GM06990 (cell line): Measurements from ENCODE around the gene DAGLA.

Experiments used
- DNase-seq: peaks from one replicate; pipeline ENCODE4 v3.0.0-alpha.2; 2011; ENCODE audit not compliant: insufficient read length; ENCODE audit errors: extremely low read depth
- H3K27me3 ChIP-seq: replicated peaks from 2 replicates; pipeline ENCODE4 v1.6.0; 2011; ENCODE audit warnings: low read length; ENCODE audit not compliant: control insufficient read depth, insufficient read depth
- H3K36me3 ChIP-seq: 2 replicates; pipeline ENCODE4 v1.5.1; 2011; ENCODE audit warnings: low read length; ENCODE audit not compliant: control insufficient read depth, insufficient read depth
- H3K4me3 ChIP-seq: replicated peaks from 2 replicates; pipeline ENCODE4 v1.5.1; 2011; ENCODE audit warnings: low read depth, mild to moderate bottlenecking, control low read depth, low read length
- TF ChIP-seq, protein P1 (sequence below): IDR thresholded peaks from 2 replicates; pipeline ENCODE4 v1.5.1; 2011; ENCODE audit warnings: low read length, control low read depth, mild to moderate bottlenecking, inconsistent platforms; ENCODE audit not compliant: insufficient read depth, poor library complexity, severe bottlenecking

Gene DAGLA

DNA sequence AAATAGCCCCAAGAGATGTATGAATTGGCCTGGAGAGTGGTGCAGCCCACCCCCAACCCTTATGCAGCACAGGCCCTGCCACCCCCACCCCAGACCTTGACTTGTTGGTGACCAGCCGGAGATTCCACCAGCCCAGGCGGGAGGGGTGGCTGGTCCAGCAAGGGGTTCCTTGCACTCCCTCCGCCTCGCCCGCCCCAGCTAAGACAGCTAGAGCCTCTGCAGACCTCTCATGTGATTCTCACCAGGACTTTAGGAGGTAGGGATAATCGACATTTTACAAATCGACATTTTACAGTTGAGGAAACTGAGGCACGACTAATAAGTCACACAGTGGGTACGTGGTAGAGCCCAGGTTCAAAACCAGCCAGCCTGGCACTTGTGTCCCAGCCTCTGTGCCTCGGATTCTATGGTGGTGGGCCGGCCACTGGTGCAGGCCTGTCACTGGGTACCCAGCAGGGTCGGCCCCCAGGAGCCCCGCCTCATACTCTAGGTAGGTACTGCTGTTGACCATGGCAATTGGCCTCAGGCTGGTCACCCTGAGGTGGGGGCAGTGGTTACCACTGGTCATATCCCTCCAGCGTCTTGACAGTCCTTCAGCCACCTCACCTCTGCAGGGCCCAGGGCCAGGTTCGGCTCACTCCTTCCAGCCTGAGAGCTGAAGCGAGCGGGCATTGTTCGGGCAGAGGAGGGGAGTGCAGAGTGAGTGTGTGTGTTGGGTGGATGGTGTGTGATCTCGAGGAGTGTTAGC is 37.3 kb downstream of the DAGLA start:
- no peak for DNase-seq
- H3K27me3 ChIP-seq, result no peaks in the 10 kb centered on the region
- H3K4me3 ChIP-seq, result no peak overlapping the region
- TF ChIP-seq, protein P1, sequence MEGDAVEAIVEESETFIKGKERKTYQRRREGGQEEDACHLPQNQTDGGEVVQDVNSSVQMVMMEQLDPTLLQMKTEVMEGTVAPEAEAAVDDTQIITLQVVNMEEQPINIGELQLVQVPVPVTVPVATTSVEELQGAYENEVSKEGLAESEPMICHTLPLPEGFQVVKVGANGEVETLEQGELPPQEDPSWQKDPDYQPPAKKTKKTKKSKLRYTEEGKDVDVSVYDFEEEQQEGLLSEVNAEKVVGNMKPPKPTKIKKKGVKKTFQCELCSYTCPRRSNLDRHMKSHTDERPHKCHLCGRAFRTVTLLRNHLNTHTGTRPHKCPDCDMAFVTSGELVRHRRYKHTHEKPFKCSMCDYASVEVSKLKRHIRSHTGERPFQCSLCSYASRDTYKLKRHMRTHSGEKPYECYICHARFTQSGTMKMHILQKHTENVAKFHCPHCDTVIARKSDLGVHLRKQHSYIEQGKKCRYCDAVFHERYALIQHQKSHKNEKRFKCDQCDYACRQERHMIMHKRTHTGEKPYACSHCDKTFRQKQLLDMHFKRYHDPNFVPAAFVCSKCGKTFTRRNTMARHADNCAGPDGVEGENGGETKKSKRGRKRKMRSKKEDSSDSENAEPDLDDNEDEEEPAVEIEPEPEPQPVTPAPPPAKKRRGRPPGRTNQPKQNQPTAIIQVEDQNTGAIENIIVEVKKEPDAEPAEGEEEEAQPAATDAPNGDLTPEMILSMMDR, result no peak
- no peaks in the 10 kb centered on the region for H3K36me3 ChIP-seq

DNA sequence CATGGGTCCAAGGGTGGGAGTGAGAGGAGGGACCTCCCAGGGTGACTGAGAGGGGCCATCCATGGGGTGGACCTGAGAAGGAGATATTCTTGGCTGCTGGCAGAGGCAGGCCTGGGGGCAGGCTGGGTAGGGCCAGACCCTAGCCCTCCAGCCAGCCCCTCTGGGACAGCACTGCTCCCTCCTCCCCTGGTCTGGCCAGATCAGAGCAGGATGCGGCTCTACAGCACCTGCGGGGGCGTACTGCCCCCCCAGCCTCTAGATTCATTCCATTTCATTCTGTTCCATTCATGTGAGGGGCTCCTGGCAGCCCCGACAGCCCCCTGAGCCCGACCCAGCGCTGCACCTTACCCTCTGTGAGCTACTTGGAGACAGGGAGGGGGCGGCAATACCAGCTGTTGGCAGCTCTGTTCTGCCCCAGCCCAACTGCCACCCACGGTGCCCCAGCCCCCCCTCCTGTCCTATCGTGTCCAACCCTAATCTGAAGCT is 37.9 kb downstream of the DAGLA start:
- TF ChIP-seq, protein P1, result no peak
- H3K27me3 ChIP-seq, result no peaks in the 10 kb centered on the region
- H3K36me3 ChIP-seq, result no peaks in the 10 kb centered on the region
- no peak overlapping the region for H3K4me3 ChIP-seq
- no peak for DNase-seq

DNA sequence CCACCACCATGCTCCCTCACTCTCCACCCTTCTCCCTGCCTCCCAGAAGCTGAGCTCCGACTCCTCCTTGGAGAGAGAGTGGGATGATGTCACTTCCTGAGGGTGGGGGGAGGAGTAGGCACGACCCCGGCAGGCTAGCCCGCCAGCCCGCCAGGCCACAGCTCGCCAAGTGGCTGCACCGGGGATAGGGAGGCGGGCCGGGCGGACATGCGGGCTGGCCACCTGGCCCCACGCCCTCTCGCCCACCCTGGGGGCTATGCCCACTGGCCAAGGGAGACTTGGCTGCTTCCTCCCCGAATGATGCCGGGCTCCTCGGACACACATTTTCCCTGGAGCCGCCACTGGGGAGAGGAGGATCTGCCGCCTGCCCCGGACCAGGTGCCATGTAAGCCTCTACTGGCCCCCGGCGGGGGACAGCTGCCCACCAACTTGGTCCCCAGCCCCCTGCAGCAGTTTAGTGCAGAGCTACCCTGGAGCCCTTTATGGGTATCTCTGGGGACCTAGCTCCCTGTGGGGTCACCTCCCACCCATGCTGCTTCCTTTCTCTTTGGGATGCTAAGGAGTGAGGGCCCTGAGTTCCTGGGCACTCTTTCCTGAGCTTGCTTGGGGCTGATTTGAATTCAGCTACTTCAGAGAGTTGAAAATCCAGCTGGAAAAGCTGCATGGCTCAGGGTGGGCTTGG is 38.6 kb downstream of the DAGLA start:
- no peak overlapping the region for H3K4me3 ChIP-seq
- no peaks in the 10 kb centered on the region for H3K27me3 ChIP-seq
- TF ChIP-seq, protein P1, result no peak
- H3K36me3 ChIP-seq, result no peaks in the 10 kb centered on the region
- DNase-seq, result no peak

DNA sequence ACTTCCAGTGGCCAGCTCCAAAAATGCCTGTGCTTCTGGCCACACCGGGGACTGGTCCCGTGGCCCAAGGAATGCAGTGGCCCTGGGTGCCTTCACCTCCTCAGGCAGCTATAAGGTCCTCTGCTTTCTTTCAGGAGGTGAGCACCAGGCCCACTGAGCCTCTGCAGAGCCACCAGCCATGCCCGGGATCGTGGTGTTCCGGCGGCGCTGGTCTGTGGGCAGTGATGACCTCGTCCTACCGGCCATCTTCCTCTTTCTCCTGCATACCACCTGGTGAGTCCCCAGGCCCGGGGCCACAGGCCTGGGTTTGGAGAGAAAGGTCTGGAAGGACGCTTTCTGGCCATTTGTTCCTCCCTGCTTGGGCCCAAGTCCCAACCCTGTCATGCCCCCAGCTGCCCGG is 39.8 kb downstream of the DAGLA start:
- Histone ChIP-seq H3K27me3 (no peaks in the 10 kb centered on the region), H3K4me3 (no peak overlapping the region), H3K36me3 (no peaks in the 10 kb centered on the region)
- TF ChIP-seq, protein P1, result no peak
- no peak for DNase-seq

DNA sequence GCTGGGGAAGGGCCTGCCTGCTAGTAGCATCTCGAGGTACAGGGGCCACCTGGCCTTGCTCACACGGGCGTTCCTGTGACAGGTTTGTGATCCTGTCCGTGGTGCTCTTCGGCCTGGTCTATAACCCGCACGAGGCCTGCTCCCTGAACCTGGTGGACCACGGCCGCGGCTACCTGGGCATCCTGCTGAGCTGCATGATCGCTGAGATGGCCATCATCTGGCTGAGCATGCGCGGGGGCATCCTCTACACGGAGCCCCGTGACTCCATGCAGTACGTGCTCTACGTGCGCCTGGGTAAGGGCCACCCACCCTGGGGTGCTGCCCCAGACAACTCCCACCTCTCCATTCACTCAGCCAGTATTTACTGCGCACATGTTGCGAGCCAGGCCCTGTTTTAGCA is 40.4 kb downstream of the DAGLA start:
- Histone ChIP-seq H3K36me3 (no peaks in the 10 kb centered on the region), H3K4me3 (no peak overlapping the region), H3K27me3 (no peaks in the 10 kb centered on the region)
- DNase-seq, result no peak
- TF ChIP-seq, protein P1, result no peak
